H9 (cell line): Measurements from ENCODE around the gene PPFIA2. TPM values are rescaled to one million over a fixed set of nuclear protein-coding genes. Genes with fewer than 3 reads are reported as not detected.

Experiments used
- DNase-seq: peaks from one replicate; pipeline ENCODE4 v3.0.0-alpha.2; 2017
- H2AFZ ChIP-seq: one replicate; pipeline ENCODE4 v1.6.1; 2013; ENCODE audit warnings: mild to moderate bottlenecking, low read length, control low read depth, moderate library complexity
- H2AK5ac ChIP-seq: 2 replicates; pipeline ENCODE4 v1.6.1; 2013; ENCODE audit warnings: low read length, control low read depth, mixed read lengths; ENCODE audit not compliant: insufficient read length
- H2BK120ac ChIP-seq: one replicate; pipeline ENCODE4 v1.6.1; 2013; ENCODE audit warnings: low read depth, mild to moderate bottlenecking, low read length, control low read depth, inconsistent platforms; ENCODE audit not compliant: poor library complexity, severe bottlenecking
- H2BK12ac ChIP-seq: 2 replicates; pipeline ENCODE4 v1.6.1; 2013; ENCODE audit warnings: low read length, control low read depth, mixed read lengths, low read depth; ENCODE audit not compliant: insufficient read length
- H2BK15ac ChIP-seq: 2 replicates; pipeline ENCODE4 v1.6.1; 2013; ENCODE audit warnings: low read depth, low read length, control low read depth
- H2BK20ac ChIP-seq: one replicate; pipeline ENCODE4 v1.6.1; 2013; ENCODE audit warnings: low read depth, mild to moderate bottlenecking, low read length, control low read depth, inconsistent platforms; ENCODE audit not compliant: poor library complexity, severe bottlenecking
- H2BK5ac ChIP-seq: 2 replicates; pipeline ENCODE4 v1.6.1; 2013; ENCODE audit warnings: low read length, control low read depth, mixed read lengths; ENCODE audit not compliant: insufficient read length
- H3K14ac ChIP-seq: 2 replicates; pipeline ENCODE4 v1.6.1; 2013; ENCODE audit warnings: low read length, control low read depth; ENCODE audit not compliant: insufficient read depth
- H3K18ac ChIP-seq: 2 replicates; pipeline ENCODE4 v1.6.1; 2013; ENCODE audit warnings: low read depth, mild to moderate bottlenecking, mixed read lengths, low read length, control low read depth; ENCODE audit not compliant: insufficient read length
- H3K23ac ChIP-seq: 2 replicates; pipeline ENCODE4 v1.6.1; 2013; ENCODE audit warnings: low read length, control low read depth, mixed read lengths, low read depth; ENCODE audit not compliant: insufficient read length
- H3K23me2 ChIP-seq: 2 replicates; pipeline ENCODE4 v1.6.1; 2013; ENCODE audit warnings: low read depth, mild to moderate bottlenecking, mixed read lengths, low read length, control low read depth; ENCODE audit not compliant: insufficient read length, poor library complexity, severe bottlenecking
- H3K27ac ChIP-seq: 2 replicates; pipeline ENCODE4 v1.5.1; 2013; ENCODE audit warnings: low read length, control low read depth, mixed read lengths, low read depth; ENCODE audit not compliant: insufficient read length
- H3K27me3 ChIP-seq: 2 replicates; pipeline ENCODE4 v1.6.1; 2013; ENCODE audit warnings: low read length, control low read depth, inconsistent platforms; ENCODE audit not compliant: insufficient read depth
- H3K4ac ChIP-seq: 2 replicates; pipeline ENCODE4 v1.6.1; 2013; ENCODE audit warnings: low read depth, mild to moderate bottlenecking, control low read depth, inconsistent platforms, low read length, moderate library complexity
- H3K4me1 ChIP-seq: 2 replicates; pipeline ENCODE4 v1.6.1; 2013; ENCODE audit warnings: low read length, control low read depth, inconsistent platforms; ENCODE audit not compliant: insufficient read depth
- H3K4me2 ChIP-seq: 2 replicates; pipeline ENCODE4 v1.6.1; 2013; ENCODE audit warnings: low read length, control low read depth, mixed read lengths; ENCODE audit not compliant: insufficient read length, insufficient read depth
- H3K56ac ChIP-seq: 2 replicates; pipeline ENCODE4 v1.6.1; 2013; ENCODE audit warnings: low read depth, mild to moderate bottlenecking, mixed read lengths, low read length, control low read depth; ENCODE audit not compliant: insufficient read length
- H3K79me1 ChIP-seq: 2 replicates; pipeline ENCODE4 v1.6.1; 2013; ENCODE audit warnings: low read depth, mild to moderate bottlenecking, moderate library complexity, low read length, control low read depth, inconsistent platforms; ENCODE audit not compliant: insufficient read depth, poor library complexity, severe bottlenecking
- H3K79me2 ChIP-seq: 2 replicates; pipeline ENCODE4 v1.6.1; 2013; ENCODE audit warnings: low read length, control low read depth, inconsistent platforms; ENCODE audit not compliant: insufficient read depth
- H3K9ac ChIP-seq: 2 replicates; pipeline ENCODE4 v1.6.1; 2013; ENCODE audit warnings: low read length, control low read depth, mixed read lengths; ENCODE audit not compliant: insufficient read length; ENCODE audit errors: extremely low read depth
- H3K9me3 ChIP-seq: one replicate; pipeline ENCODE4 v1.6.1; 2013; ENCODE audit warnings: low read depth, low read length, inconsistent platforms; ENCODE audit not compliant: control insufficient read depth
- H3T11ph ChIP-seq: one replicate; pipeline ENCODE4 v1.6.1; 2013; ENCODE audit warnings: mild to moderate bottlenecking, low read length, control low read depth, inconsistent platforms
- H4K20me1 ChIP-seq: one replicate; pipeline ENCODE4 v1.6.1; 2013; ENCODE audit not compliant: control insufficient read depth, insufficient read length, insufficient read depth
- H4K5ac ChIP-seq: 2 replicates; pipeline ENCODE4 v1.6.1; 2013; ENCODE audit warnings: low read depth, mild to moderate bottlenecking, mixed read lengths, low read length, control low read depth; ENCODE audit not compliant: insufficient read length
- H4K8ac ChIP-seq: replicated peaks from 2 replicates; pipeline ENCODE4 v1.6.1; 2013; ENCODE audit warnings: low read length, control low read depth, mixed read lengths, low read depth; ENCODE audit not compliant: insufficient read length
- H4K91ac ChIP-seq: 2 replicates; pipeline ENCODE4 v1.6.1; 2013; ENCODE audit warnings: low read depth, mild to moderate bottlenecking, moderate library complexity, mixed read lengths, low read length, control low read depth; ENCODE audit not compliant: insufficient read length
- H3K27ac Mint-ChIP-seq, 3 experiments: 2 replicates in 2 of 3; 3 replicates in 1 of 3; pipeline ENCODE4 v1.8.0; 2020 to 2021; ENCODE audit warnings: mixed read lengths in 3 of 3, mild to moderate bottlenecking in 1 of 3, moderate library complexity in 1 of 3
- H3K27me3 Mint-ChIP-seq: 2 replicates; pipeline ENCODE4 v1.8.0; 2021; ENCODE audit warnings: low read depth, mild to moderate bottlenecking, moderate library complexity, mixed read lengths
- H3K36me3 Mint-ChIP-seq, 3 experiments: 2 replicates in 2 of 3; 3 replicates in 1 of 3; pipeline ENCODE4 v1.8.0; 2020 to 2021; ENCODE audit warnings: low read depth in 3 of 3, mixed read lengths in 3 of 3; ENCODE audit not compliant: insufficient read depth in 1 of 3
- H3K4me1 Mint-ChIP-seq, 2 experiments: 2 replicates each; pipeline ENCODE4 v1.8.0; 2020; ENCODE audit warnings: mixed read lengths in 2 of 2
- H3K4me3 Mint-ChIP-seq, 2 experiments: 2 replicates in 1 of 2; 3 replicates in 1 of 2; pipeline ENCODE4 v1.8.0; 2020 to 2021; ENCODE audit warnings: mild to moderate bottlenecking in 2 of 2, mixed read lengths in 2 of 2, moderate library complexity in 1 of 2
- H3K9me3 Mint-ChIP-seq, 2 experiments: 2 replicates in 1 of 2; 3 replicates in 1 of 2; pipeline ENCODE4 v1.8.0; 2020; ENCODE audit warnings: mild to moderate bottlenecking in 2 of 2, mixed read lengths in 2 of 2, moderate library complexity in 1 of 2
- total RNA-seq: library from RNA; stranded (reverse); gene quantifications from 2 replicates; pipeline ENCODE4 v1.2.1, GENCODE V29; 2021
- TF ChIP-seq, protein P1 (sequence below): fragments of 200-600 bp; sonication (generic); conservative IDR thresholded peaks from 3 replicates; pipeline ENCODE4 v1.8.0; 2021; ENCODE audit warnings: antibody characterized with exemption, mild to moderate bottlenecking

PPFIA2 gene
- total RNA-seq, 1 experiment from 2014 or later: 1.3 TPM

DNA sequence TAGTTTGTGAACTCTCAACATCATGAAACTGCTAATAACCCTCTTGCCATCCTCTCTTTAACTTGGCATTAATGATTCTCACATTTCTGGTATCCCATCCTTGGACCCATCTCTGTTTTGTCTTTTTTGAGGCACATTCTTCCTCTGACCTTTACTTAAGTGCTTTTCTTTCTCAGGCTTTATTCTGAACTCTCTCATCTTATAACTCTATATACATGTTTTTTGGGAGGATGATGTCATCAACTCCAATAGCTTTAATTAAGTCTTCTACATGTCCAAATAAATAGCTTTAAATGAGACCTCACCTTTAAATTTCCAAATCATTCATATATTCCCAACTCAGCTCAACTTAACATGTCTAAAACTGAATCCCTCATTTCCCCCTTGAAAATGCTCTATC lies 88.4 kb downstream of the PPFIA2 start:
- Mint-ChIP-seq H3K4me1 (0 out of 4 replicates have a peak, but pooled peaks cover 0 to 2% of the 10 kb centered on the region in 2 experiments), H3K36me3 (no peaks in the 10 kb centered on the region), H3K9me3 (no peaks in the 10 kb centered on the region), H3K27ac (no peak overlapping the region), H3K4me3 (no peak overlapping the region), H3K27me3 (no peaks in the 10 kb centered on the region)
- Histone ChIP-seq H2AFZ (no peak overlapping the region), H3T11ph (no peak overlapping the region), H4K8ac (no peak overlapping the region), H2BK20ac (no peak overlapping the region), H3K79me1 (no peaks in the 10 kb centered on the region), H3K4ac (no peak overlapping the region), H3K9me3 (no peaks in the 10 kb centered on the region), H2BK15ac (no peak overlapping the region), H2BK120ac (no peak overlapping the region), H3K4me1 (no peaks in the 10 kb centered on the region), H3K27me3 (no peaks in the 10 kb centered on the region), H3K23ac (no peak overlapping the region), H3K23me2 (no peaks in the 10 kb centered on the region), H3K9ac (no peak overlapping the region), H3K18ac (no peak overlapping the region), H3K79me2 (no peaks in the 10 kb centered on the region), H3K56ac (no peak overlapping the region), H3K4me2 (no peak overlapping the region), H2BK12ac (no peak overlapping the region), H3K27ac (no peak overlapping the region), H4K20me1 (no peaks in the 10 kb centered on the region), H2BK5ac (no peak overlapping the region), H4K5ac (no peak overlapping the region), H2AK5ac (no peak overlapping the region), H3K14ac (no peak overlapping the region), H4K91ac (no peak overlapping the region)
- DNase-seq: no peak
- TF ChIP-seq, protein P1, sequence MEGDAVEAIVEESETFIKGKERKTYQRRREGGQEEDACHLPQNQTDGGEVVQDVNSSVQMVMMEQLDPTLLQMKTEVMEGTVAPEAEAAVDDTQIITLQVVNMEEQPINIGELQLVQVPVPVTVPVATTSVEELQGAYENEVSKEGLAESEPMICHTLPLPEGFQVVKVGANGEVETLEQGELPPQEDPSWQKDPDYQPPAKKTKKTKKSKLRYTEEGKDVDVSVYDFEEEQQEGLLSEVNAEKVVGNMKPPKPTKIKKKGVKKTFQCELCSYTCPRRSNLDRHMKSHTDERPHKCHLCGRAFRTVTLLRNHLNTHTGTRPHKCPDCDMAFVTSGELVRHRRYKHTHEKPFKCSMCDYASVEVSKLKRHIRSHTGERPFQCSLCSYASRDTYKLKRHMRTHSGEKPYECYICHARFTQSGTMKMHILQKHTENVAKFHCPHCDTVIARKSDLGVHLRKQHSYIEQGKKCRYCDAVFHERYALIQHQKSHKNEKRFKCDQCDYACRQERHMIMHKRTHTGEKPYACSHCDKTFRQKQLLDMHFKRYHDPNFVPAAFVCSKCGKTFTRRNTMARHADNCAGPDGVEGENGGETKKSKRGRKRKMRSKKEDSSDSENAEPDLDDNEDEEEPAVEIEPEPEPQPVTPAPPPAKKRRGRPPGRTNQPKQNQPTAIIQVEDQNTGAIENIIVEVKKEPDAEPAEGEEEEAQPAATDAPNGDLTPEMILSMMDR: no peak
